HG03439 (cell line): ENCODE results near the gene ZC3H14.

Experiments used
- ATAC-seq: cut with Tn5 transposase; IDR thresholded peaks from one replicate; pipeline ENCODE4 v1.9.1; 2021; ENCODE audit warnings: mild to moderate bottlenecking, moderate library complexity; ENCODE audit not compliant: unreplicated experiment

The ZC3H14 gene

DNA sequence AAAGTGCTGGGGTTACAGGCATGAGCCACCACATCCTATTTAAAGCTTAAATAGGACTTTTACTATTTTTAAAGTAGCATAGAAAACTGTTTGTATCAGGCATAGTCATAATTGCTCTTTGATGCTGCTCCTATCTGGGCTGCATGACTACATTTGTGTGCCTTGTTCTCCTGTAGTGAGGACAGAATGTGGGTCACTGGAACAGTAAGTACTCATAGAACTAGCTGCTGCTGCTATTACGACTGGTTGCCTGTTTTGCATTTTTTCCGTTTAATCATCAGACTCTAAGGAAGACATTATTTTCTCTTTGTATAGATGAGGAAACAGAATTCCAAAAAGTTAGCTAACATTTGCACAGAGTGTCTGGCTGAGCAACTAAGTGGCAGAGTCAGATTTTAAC is 42.8 kb downstream of the ZC3H14 start:
- no peak for ATAC-seq

- no peak for ATAC-seq
Observed at GRCh38 chr14:88607829-88608228, 45.0 kb downstream of the ZC3H14 start.

DNA sequence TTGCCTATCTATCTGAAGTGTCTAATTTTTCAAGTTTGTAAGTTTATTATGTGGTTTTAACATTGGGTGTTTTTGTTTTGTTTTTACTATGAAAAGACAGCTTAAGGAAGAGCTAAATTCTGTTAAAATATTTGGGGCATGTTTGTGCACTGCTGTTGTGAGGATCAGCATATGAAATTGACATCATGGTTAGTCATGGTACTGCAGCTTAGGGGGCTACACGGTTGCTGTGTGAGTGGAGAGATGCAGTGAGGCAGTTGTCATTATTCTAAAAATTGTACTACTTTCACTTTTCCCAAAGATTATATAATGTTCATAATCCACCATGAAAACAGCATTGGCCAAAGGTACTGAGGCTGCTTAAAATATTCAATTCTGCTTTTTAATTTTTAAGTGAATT is 49.0 kb downstream of the ZC3H14 start:
- ATAC-seq, result no peak

DNA sequence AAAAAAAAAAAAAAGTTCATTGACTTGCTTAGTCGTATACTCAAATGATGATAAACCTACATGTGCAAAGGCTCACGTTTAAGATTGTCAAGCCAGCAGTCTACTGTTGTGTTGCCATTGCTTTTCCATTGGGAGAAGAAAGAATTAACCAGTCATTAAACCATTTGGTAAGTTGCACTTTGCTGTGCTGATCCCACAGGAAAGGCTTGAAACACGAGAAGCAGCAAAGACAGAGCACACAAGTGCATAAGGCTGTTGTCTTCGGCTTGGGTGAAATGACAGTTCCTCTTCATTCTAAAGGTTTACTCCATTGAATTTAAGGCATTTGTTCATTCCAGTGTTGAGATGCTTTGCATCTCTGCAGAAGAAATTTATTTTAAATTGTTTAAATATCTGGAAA is 50.1 kb downstream of the ZC3H14 start:
- ATAC-seq, result no peak

DNA sequence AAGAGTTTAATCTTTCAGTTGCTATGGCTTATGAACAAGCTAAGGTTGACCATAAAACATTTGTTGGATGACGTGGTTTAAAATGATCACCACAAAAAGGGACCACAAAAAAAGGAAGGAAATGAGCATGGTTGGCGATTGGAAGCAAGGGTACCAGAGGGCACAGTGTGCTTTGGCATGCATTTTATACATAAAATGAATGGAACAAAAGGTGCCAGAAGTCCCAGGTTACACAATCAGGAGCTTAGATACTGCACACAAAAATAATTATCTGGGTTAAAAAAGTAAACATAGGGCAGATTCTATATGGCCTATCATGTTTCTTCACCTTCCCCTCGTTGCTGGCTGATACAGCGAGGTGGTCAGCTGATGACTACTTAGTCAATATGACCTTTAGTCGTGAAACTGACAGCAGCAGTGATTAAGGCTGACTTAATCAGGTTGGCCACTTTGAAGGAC is 50.7 kb downstream of the ZC3H14 start:
- no peak for ATAC-seq

GRCh38 chr14:88614218-88614907 is 51.5 kb downstream of the ZC3H14 start:
- ATAC-seq, result peak; percentile 57

DNA sequence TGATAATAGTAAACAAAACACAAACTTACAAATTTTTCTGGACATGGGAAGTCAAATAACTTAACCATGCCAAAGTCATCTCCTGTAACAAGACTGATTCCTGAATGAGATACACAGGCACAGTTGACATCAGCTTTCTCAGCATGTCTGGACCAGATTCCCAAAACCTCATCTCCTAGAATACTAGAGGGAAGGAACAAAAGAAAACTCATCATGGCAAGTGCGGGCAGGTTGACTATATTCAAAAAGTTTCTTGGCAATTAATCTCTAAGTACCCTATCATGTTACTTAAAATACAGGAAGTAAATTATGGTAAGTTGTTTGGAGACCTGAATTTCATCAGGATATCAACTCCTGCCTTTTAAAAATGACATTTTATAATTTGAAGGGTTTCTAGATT is 53.9 kb downstream of the ZC3H14 start:
- no peak for ATAC-seq

GRCh38 chr14:88617479-88617878 is 54.6 kb downstream of the ZC3H14 start:
- ATAC-seq, result no peak

DNA sequence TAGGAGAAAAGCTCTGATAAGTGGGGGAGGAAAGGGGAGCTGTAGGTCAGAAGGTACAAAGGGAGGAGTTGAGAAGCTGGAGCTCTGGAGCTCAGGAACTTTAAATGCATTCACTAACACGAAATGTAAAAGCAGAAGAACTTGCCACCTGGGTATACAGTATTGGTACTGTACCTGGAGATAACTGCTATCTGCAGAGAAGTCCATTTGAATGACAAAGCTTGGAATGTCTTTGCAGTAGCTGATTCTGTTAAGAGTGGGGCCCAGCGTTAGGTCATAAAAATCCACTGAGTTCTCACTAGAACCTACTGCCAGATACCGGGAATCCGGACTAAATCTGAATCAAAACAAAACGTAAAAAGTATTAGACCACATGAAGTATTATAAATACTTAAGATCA is 55.6 kb downstream of the ZC3H14 start:
- ATAC-seq, result no peak

DNA sequence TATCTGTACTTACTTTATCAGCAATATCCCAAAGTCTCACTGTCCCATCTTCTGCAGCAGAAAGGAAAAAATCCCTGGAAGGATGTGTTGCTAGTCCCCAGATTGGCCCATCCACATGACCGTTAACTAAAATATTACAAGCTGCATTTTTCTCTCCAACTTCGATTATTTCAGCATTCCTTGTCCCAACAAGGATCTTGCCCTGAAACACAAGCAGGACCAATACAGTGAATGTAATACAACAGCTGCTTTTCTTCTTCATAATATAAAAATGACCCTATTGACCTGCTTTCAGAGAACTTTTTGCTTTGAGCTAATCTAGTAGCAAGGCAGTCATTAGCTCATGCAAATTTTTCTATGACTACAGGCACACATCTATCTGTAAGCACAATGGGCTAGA is 58.3 kb downstream of the ZC3H14 start:
- no peak for ATAC-seq

DNA sequence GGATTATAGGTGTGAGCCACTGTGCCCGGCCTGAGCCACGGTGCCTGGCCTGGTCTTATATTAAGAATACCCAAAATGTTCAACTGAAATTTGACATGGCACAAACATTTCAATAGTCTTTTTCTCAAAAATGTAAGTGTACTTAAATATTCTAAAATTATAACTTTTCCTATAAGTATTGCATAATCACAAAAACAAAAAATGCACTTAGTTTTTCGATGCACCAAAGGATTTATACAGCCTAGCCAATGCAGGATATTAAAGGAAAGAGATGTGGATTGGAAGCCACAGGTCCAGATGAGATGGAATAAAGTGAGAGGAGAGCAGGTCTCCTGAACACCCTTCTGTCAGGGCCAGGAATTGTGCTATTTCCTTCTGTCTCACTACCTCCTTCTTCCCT is 62.8 kb downstream of the ZC3H14 start:
- no peak for ATAC-seq

DNA sequence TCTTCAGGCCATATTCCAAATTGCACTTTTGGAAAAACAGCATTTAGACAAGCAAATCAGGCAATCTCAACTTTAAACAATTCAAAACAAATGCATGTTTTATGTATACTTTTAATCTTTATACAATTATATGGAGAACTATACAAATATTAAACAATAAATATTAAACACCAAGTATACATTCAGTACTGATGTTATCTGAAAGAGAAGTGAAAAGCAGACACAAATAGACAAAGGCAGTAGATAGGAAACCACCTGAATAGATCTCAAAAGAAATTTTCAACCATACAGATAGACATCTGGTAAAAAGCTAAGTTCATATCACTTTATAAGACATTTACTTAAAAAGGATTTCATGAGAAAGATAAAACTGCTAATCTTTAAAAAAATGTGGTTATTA is 65.2 kb downstream of the ZC3H14 start:
- ATAC-seq, result no peak

- no peak for ATAC-seq
Observed at GRCh38 chr14:88628462-88628861, 65.6 kb downstream of the ZC3H14 start.

DNA sequence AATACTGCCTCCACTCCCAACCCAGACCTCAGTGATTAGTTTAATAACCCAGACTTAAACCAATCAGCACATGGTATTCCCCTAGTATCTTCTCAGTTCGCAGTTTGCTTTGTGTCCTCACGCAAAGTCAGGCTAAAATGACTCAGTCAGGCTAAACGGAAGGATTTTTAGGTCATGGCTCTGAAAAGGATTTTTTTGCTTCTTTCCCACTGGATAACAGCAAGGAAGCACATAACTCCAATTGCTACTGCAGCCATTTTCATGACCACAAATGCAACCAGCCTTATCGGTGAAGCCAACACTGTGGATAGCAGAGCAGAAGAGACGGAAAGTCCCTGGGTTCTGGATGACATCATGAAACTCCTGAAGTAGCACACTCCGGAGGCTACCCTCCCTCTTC is 67.7 kb downstream of the ZC3H14 start:
- peak; percentile 49 for ATAC-seq

GRCh38 chr14:88631091-88631490 is 68.3 kb downstream of the ZC3H14 start:
- no peak for ATAC-seq

DNA sequence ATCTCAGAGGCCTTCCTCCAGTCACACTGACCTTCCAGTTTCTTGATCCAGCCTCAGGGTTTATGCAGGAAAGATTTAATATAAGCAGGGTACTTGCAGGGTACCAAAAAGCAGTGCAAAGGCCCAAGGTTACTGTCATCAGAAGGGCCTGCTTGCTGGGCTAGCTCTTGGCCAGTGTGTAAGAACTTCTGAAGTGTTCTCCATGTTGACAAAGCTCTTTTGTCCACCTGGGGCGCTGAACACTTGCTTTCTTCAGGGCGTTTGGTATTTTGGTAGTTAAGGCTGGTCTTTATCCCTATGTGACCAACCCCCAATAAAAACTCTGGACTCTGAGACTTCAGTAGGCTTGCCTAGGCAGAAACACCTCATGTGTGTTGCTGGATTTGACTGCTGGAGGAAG is 69.7 kb downstream of the ZC3H14 start:
- ATAC-seq, result no peak

DNA sequence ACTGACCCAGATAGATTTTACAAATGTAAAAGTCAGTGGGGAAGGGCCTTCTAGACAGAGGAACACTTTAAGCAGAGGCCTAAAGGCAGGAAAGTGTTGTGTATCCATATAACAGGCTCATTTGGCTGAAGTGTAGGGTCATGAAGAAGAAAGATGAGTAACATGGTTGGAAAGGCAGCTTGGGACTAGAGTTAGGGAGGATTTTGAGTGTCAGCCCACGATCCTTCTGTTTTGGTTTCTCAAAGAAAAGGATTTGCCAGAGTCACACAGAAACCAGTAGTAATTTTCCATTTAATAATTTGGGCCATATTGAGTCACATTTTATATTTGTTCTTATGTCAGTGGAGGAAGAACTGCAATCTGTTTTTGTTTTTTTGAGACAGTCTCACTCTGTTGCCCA is 76.4 kb downstream of the ZC3H14 start:
- ATAC-seq, result no peak

- ATAC-seq, result no peak
Observed at GRCh38 chr14:88660056-88660455, 97.2 kb downstream of the ZC3H14 start.

GRCh38 chr14:88667555-88668273 is 104.9 kb downstream of the ZC3H14 start:
- ATAC-seq, result peak; percentile 91

GRCh38 chr14:88668448-88669116 is 105.7 kb downstream of the ZC3H14 start:
- peak; percentile 47 for ATAC-seq

DNA sequence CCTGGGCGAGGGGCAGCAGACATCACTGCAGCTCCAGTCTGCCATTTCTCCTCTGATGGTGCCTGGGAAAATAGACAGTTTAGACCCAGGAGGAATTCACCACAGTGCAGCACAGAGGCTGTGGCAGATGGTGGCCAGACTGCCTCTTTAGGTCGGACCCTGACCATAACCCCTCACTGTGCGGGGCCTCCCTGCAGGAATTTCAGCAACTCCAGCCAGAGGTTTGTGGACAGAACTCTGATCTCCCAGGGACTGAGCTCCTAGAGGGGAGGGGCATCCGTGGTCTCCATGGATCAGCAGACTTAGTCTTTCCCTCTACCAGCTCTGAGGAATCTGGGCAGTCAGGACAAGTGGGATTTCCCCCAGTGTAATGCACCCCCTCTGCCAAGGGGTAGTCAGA is 106.5 kb downstream of the ZC3H14 start:
- ATAC-seq, result no peak
